ENCODE measurements around the gene BCS1L. TPM values are rescaled to one million over a fixed set of nuclear protein-coding genes. Genes with fewer than 3 reads are reported as not detected.

BCS1L gene
- total and polyA plus RNA-seq, 2 of the 13 experiments (the other 11 are each of a cell fraction or from before 2014, with no cell fraction given) = 48.9 to 76.0 TPM

GRCh38 chr2:218671654-218672566 lies 12.4 kb downstream of the BCS1L start, which contains the start of the genes RNF25 and STK36 (continued):
- no peak for TF ChIP-seq AHDC1 (CRISPR knock-in tag; IDR thresholded peaks at IDR 0.05; ENCODE audit: borderline replicate concordance)
- TF ChIP-seq, protein P1, sequence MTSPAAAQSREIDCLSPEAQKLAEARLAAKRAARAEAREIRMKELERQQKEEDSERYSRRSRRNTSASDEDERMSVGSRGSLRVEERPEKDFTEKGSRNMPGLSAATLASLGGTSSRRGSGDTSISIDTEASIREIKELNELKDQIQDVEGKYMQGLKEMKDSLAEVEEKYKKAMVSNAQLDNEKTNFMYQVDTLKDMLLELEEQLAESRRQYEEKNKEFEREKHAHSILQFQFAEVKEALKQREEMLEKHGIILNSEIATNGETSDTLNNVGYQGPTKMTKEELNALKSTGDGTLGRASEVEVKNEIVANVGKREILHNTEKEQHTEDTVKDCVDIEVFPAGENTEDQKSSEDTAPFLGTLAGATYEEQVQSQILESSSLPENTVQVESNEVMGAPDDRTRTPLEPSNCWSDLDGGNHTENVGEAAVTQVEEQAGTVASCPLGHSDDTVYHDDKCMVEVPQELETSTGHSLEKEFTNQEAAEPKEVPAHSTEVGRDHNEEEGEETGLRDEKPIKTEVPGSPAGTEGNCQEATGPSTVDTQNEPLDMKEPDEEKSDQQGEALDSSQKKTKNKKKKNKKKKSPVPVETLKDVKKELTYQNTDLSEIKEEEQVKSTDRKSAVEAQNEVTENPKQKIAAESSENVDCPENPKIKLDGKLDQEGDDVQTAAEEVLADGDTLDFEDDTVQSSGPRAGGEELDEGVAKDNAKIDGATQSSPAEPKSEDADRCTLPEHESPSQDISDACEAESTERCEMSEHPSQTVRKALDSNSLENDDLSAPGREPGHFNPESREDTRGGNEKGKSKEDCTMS (CRISPR knock-in tag; conservative IDR thresholded peaks at IDR 0.05) = no peak
- TF ChIP-seq ZNF326 (CRISPR knock-in tag; IDR thresholded peaks at IDR 0.05; ENCODE audit: borderline replicate concordance) = no peak
- TF ChIP-seq ZNF737 (CRISPR knock-in tag; IDR thresholded peaks at IDR 0.05; ENCODE audit: borderline replicate concordance) = no peak
- no peak for TF ChIP-seq ZNF569 (CRISPR knock-in tag; IDR thresholded peaks at IDR 0.05; ENCODE audit: borderline replicate concordance)
- peak; percentile 50; the same call in 1 of the 2 replicates for TF ChIP-seq ZNF776 (CRISPR knock-in tag; IDR thresholded peaks at IDR 0.05)
- no peak for TF ChIP-seq NFRKB (IDR thresholded peaks at IDR 0.05)
- no peak for TF ChIP-seq MEIS2 (CRISPR knock-in tag; IDR thresholded peaks at IDR 0.05)
- TF ChIP-seq ZNF280B (CRISPR knock-in tag; IDR thresholded peaks at IDR 0.05; ENCODE audit: borderline replicate concordance) = peak; percentile 79
- TF ChIP-seq DNMT3B (CRISPR knock-in tag; conservative IDR thresholded peaks at IDR 0.05) = no peak
- TF ChIP-seq TCF7L2 (IDR thresholded peaks at IDR 0.05; ENCODE audit: low read depth, low read length) = no peak
- no peak for TF ChIP-seq ZFP36L2 (CRISPR knock-in tag; IDR thresholded peaks at IDR 0.05)
- peak; percentile 69; the same call in 1 of the 2 replicates for TF ChIP-seq ELF4 (CRISPR knock-in tag; IDR thresholded peaks at IDR 0.05; ENCODE audit: borderline replicate concordance)
- TF ChIP-seq ZNF747 (CRISPR knock-in tag; IDR thresholded peaks at IDR 0.05; ENCODE audit: borderline replicate concordance) = no peak
- peak; percentile 80; the same call in 1 of the 2 replicates for TF ChIP-seq ZNF446 (CRISPR knock-in tag; IDR thresholded peaks at IDR 0.05)
- peak; percentile 73 for TF ChIP-seq AGO2 (optimal IDR thresholded peaks at IDR 0.05; ENCODE audit: low read depth, low read length)
- no peak for TF ChIP-seq HNRNPUL1 (IDR thresholded peaks at IDR 0.05; ENCODE audit: low read depth, low read length)
- TF ChIP-seq MIXL1 (CRISPR knock-in tag; IDR thresholded peaks at IDR 0.05) = 0 out of 2 replicates have a peak, but pooled peaks have one; percentile 39

Measured in HepG2 (cell line).